Measurements from ENCODE around the gene HK1.
"Not testable (repeated sequence)": the region's sequence is repeated elsewhere in the genome, so short reads cannot be mapped to it uniquely, and the experiment has no call there.

Gene HK1

DNA sequence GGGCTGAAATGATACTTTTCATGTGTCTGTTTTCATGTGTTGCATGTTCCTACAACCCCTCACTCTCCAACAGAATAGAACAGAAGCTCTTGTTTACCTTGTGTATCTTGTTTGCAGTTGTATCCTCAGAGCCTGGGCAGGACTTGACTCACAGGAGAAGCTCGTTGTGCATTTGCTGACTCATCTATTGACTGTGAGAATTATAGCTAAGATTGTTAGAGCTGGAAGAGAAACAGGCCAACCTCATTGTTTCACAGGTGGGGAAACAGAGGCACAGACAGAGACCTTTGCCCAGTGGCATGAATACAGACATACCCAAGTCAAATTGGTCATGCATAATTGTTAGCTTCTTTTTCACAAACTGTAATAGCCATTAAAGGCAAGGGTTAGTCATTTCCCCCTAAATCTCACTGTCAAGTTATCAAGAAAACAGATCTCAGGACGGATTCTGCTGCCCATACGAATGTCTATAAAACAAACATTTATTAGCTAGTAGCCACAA is 168.4 kb downstream of the HK1 start:
- DNase-seq = no peak

DNA sequence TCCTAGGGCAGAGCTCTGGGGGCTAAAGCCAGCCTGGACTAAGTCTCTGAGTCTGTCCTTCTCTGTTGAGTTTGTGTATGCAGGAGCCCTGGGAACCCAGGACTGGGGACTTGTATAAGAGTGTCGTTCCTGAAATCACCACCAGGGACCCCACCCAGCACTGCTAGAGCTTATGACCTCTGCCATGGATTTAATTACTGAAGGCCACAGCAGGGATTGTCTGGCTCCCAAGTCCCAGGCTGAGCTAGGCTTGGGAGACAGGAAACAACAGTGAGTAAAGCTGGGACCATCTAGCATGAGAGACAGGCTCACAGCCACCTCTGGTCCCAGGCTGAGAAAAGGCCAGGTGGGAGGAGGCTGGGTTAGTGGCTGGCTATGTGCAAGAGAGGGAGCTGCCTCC is 171.5 kb downstream of the HK1 start:
- DNase-seq = peak in 42 of 56 donors; percentile 13 to 85 (median 51)

DNA sequence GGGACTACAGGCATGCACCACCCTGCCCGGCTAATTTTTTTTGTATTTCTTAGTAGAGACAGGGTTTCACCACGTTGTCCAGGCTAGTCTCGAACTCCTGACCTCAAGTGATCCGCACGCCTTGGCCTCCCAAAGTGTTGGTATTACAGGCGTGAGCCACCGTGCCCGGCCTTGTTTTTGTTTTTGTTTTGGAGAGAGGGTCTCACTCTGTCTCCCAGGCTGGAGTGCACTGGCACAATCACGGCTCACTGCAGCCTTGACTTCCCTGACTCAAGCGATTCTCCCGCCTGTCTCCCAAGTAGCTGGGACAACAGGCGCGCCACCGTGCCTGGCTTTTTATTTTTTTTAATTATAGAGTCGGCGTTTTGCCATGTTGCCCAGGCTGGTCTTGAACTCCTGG is 172.1 kb downstream of the HK1 start:
- DNase-seq = not testable (repeated sequence)

DNA sequence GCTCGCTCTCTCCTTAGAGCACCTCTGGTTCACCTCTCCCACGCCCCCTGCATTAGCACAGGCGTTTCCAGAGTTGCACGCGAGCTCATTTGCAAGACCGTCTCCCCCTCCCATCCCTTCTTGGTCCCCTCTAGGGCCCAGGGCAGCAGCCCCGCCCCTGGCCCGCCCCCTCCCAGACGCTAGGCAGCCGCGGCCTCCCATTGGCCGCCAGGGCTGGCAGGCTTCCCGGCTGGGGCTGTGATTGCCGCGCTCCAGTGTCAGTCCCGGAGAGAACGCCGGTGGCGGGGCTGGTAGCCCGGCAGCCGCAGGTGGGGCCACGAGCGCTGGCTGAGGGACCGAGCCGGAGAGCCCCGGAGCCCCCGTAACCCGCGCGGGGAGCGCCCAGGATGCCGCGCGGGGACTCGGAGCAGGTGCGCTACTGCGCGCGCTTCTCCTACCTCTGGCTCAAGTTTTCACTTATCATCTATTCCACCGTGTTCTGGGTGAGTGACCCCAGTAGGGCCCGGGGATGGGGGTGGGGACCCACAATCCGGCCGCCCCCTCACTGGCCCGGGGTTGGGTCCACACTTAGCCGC is 173.0 kb downstream of the HK1 start, which contains the start of gene TSPAN15:
Gene TSPAN15, plus strand, starts transcription at position 257 of the 575 bp plus-strand sequence. Its CDS starts 130 bp downstream, at position 387.
- DNase-seq = peak; percentile 37 to 97 (median 88)

Data from amygdala (tissue), 56 donors.